GM06990 (cell line): ENCODE measurements around the gene DOCK4.

Experiments used
- DNase-seq: peaks from one replicate; pipeline ENCODE4 v3.0.0-alpha.2; 2011; ENCODE audit not compliant: insufficient read length; ENCODE audit errors: extremely low read depth
- H3K27me3 ChIP-seq: replicated peaks from 2 replicates; pipeline ENCODE4 v1.6.0; 2011; ENCODE audit warnings: low read length; ENCODE audit not compliant: control insufficient read depth, insufficient read depth
- H3K36me3 ChIP-seq: 2 replicates; pipeline ENCODE4 v1.5.1; 2011; ENCODE audit warnings: low read length; ENCODE audit not compliant: control insufficient read depth, insufficient read depth
- H3K4me3 ChIP-seq: replicated peaks from 2 replicates; pipeline ENCODE4 v1.5.1; 2011; ENCODE audit warnings: low read depth, mild to moderate bottlenecking, control low read depth, low read length
- CTCF ChIP-seq: IDR thresholded peaks from 2 replicates; pipeline ENCODE4 v1.5.1; 2011; ENCODE audit warnings: low read length, control low read depth, mild to moderate bottlenecking, inconsistent platforms; ENCODE audit not compliant: insufficient read depth, poor library complexity, severe bottlenecking

The DOCK4 gene

GRCh38 chr7:112147793-112148361 lies 58.3 kb downstream of the DOCK4 start:
- DNase-seq = no peak
- H3K27me3 ChIP-seq = no peaks in the 10 kb centered on the region
- H3K36me3 ChIP-seq = no peaks in the 10 kb centered on the region
- no peak overlapping the region for H3K4me3 ChIP-seq
- TF ChIP-seq CTCF = no peak

- no peak overlapping the region for H3K4me3 ChIP-seq
- TF ChIP-seq CTCF = no peak
Measured at GRCh38 chr7:112145206-112145605, 61.0 kb downstream of the DOCK4 start.

GRCh38 chr7:112144284-112145059 lies 61.7 kb downstream of the DOCK4 start:
- H3K36me3 ChIP-seq = no peaks in the 10 kb centered on the region
- no peak for TF ChIP-seq CTCF
- no peak overlapping the region for H3K4me3 ChIP-seq
- no peaks in the 10 kb centered on the region for H3K27me3 ChIP-seq
- DNase-seq = no peak

More at GRCh38 chr7:112145206-112145605, 61.0 kb downstream of the DOCK4 start:
- Histone ChIP-seq H3K36me3 (no peaks in the 10 kb centered on the region), H3K27me3 (no peaks in the 10 kb centered on the region)
- DNase-seq = no peak

- no peak for DNase-seq
- TF ChIP-seq CTCF = no peak
- H3K27me3 ChIP-seq = no peaks in the 10 kb centered on the region
- H3K4me3 ChIP-seq = no peak overlapping the region
- H3K36me3 ChIP-seq = no peaks in the 10 kb centered on the region
Measured at GRCh38 chr7:112143582-112143981, 62.6 kb downstream of the DOCK4 start.

GRCh38 chr7:112143136-112143535 lies 63.1 kb downstream of the DOCK4 start:
- Histone ChIP-seq H3K4me3 (no peak overlapping the region), H3K36me3 (no peaks in the 10 kb centered on the region), H3K27me3 (no peaks in the 10 kb centered on the region)
- TF ChIP-seq CTCF = no peak
- DNase-seq = no peak
